Right lobe of liver (tissue), 6 donors: ENCODE measurements around the gene SLC35G6. TPM values are rescaled to one million over a fixed set of nuclear protein-coding genes. Genes with fewer than 3 reads are reported as not detected.
"Not testable (repeated sequence)": the region's sequence is repeated elsewhere in the genome, so short reads cannot be mapped to it uniquely, and the experiment has no call there.

Experiments
- ATAC-seq, 4 donors: fragments of 200-7000 bp; cut with Tn5 transposase; one replicate each; pipeline ENCODE4 v1.9.1; 2020; ENCODE audit warnings: mild to moderate bottlenecking in 4 of 4, moderate library complexity in 4 of 4
- DNase-seq, 3 donors: peaks; one replicate each; pipeline ENCODE4 v3.0.0-alpha.2; 2020
- H3K27ac ChIP-seq, 3 donors: fragments of 200-600 bp; one replicate each; pipeline ENCODE4 v1.8.0; 2022
- H3K27me3 ChIP-seq, 2 donors: fragments of 200-600 bp; one replicate each; pipeline ENCODE4 v1.8.0; 2022
- H3K36me3 ChIP-seq, 4 donors: fragments of 200-600 bp; sonication (generic) in 1 of 4; one replicate each; pipeline versions ENCODE4 v1.5.1 to v1.8.0; 2017 to 2022; ENCODE audit warnings: control low read depth in 1 of 4
- H3K4me1 ChIP-seq, 4 donors: fragments of 200-600 bp; sonication (generic) in 1 of 4; one replicate each; pipeline versions ENCODE4 v1.5.1 to v1.8.0; 2017 to 2022; ENCODE audit warnings: control low read depth in 1 of 4
- H3K4me3 ChIP-seq, 3 donors: fragments of 200-600 bp; one replicate each; pipeline ENCODE4 v1.8.0; 2022
- H3K9me3 ChIP-seq, 4 donors: fragments of 200-600 bp; sonication (generic) in 1 of 4; one replicate each; pipeline versions ENCODE4 v1.5.1 to v1.8.0; 2017 to 2022; ENCODE audit warnings: control low read depth in 1 of 4
- CTCF ChIP-seq, 4 donors: fragments of 200-600 bp in 3 of 4; fragments of 450-650 bp in 1 of 4; IDR thresholded peaks; one replicate each; pipeline versions ENCODE4 v1.5.1 to v1.8.0; 2016 to 2022; ENCODE audit warnings: antibody characterized with exemption in 4 of 4, mild to moderate bottlenecking in 2 of 4
- POLR2A ChIP-seq: fragments of 450-650 bp; IDR thresholded peaks from one replicate; pipeline ENCODE4 v1.6.1; 2017; ENCODE audit warnings: antibody characterized with exemption, mild to moderate bottlenecking
- WGBS: methylation state at CpG from one replicate; pipeline ENCODE4 v1.1.6; 2018; ENCODE audit warnings: low coverage, low lambda C conversion rate; ENCODE audit not compliant: insufficient coverage; ENCODE audit errors: missing lambda C conversion rate; 5-methylcytosine and 5-hydroxymethylcytosine counted together
- intact Hi-C, 2 donors: fragments of 100-400 bp; cut with DNase I; formaldehyde crosslinking; loops; one replicate each; pipeline versions ENCODE4 v1.11.2 to v1.14.1; 2022
- total RNA-seq, 6 experiments: library from RNA; depleted of rRNA in 2 of 6; stranded (reverse); fragments of >200 nt in 2 of 6; fragmentation: NEBNext Ultra II Directional in 3 of 6; extraction: Animal tissue kit (Norgen Biotek cat#: 25700) in 3 of 6; gene quantifications; one replicate each; pipeline versions ENCODE4 v1.1.0 to v1.2.4, GENCODE V29; 2016 to 2023
- donor health status: DM: no; HTN: yes; CAD: no.
- donor health status: DM: no; HTN: no; CAD: no.
- donor health status: DM: no; HTN: no; CAD: no.
- donor health status: DM: no; HTN: yes; CAD: no.
- donor health status: DM: no; HTN: yes; CAD: no.

Gene SLC35G6
- total RNA-seq, 6 experiments from 2014 or later: not detected

- not testable (repeated sequence) for ATAC-seq, DNase-seq
Observed at GRCh38 chr17:7482742-7483088, 1.5 kb downstream of the SLC35G6 start.

GRCh38 chr17:7483255-7484066, 2.2 kb downstream of the SLC35G6 start:
- Histone ChIP-seq H3K4me3 (peak overlapping the region; percentile 61 to 97 (median 88)), H3K27me3 (no peaks in the 10 kb centered on the region), H3K4me1 (peaks cover 0 to 34% (median 14%) of the 10 kb centered on the region in 4 donors), H3K9me3 (no peaks in the 10 kb centered on the region), H3K36me3 (no peaks in the 10 kb centered on the region), H3K27ac (peak overlapping the region; percentile 95 to 100 (median 99))
- TF ChIP-seq POLR2A (no peak), CTCF (IDR thresholded peaks at IDR 0.05) (no peak)
- peak; percentile 92 to 97 (median 95) for DNase-seq
- intact Hi-C loops: no loop called here
- WGBS: 0% methylated on average over 30 of the region's 38 CpGs
- ATAC-seq: peak; percentile 68 to 78 (median 71)

More at GRCh38 chr17:7482742-7483088, 1.5 kb downstream of the SLC35G6 start:
- H3K4me1 ChIP-seq: peaks cover 0 to 31% (median 14%) of the 10 kb centered on the region in 4 donors
- H3K9me3 ChIP-seq, intact Hi-C loops, H3K4me3 ChIP-seq, H3K36me3 ChIP-seq, H3K27me3 ChIP-seq: not testable (repeated sequence)
- peak overlapping the region; percentile 95 to 100 (median 99) for H3K27ac ChIP-seq
- WGBS: 76% methylated on average over 5 of the region's 6 CpGs

- TF ChIP-seq POLR2A: peak; percentile 100
- no peak for TF ChIP-seq CTCF (IDR thresholded peaks at IDR 0.05)
- H3K4me1 ChIP-seq: peaks cover 0 to 35% (median 17%) of the 10 kb centered on the region in 4 donors
- intact Hi-C loops: no loop called here
- H3K27me3 ChIP-seq: no peaks in the 10 kb centered on the region
- peak; percentile 98 to 99 (median 98) for DNase-seq
- H3K9me3 ChIP-seq: no peaks in the 10 kb centered on the region
- H3K36me3 ChIP-seq: no peaks in the 10 kb centered on the region
- H3K27ac ChIP-seq: peak within 1 kb of the TSS; percentile 95 to 100 (median 99)
- H3K4me3 ChIP-seq: peak within 1 kb of the TSS; percentile 61 to 97 (median 88)
- peak; percentile 82 to 89 (median 85) for ATAC-seq
- under 1% methylated on average over 49 of the region's 64 CpGs for WGBS
Observed at GRCh38 chr17:7484067-7484918, 3.0 kb downstream of the SLC35G6 start, which contains the start of gene POLR2A. POLR2A (plus strand) TSS chr17:7484366.

GRCh38 chr17:7484919-7485377, 3.7 kb downstream of the SLC35G6 start:
- ATAC-seq: no peak
- Histone ChIP-seq H3K36me3 (no peaks in the 10 kb centered on the region), H3K4me3 (peak overlapping the region; percentile 51 to 97 (median 88)), H3K27ac (peak overlapping the region; percentile 22 to 99 (median 40)), H3K27me3 (no peaks in the 10 kb centered on the region), H3K9me3 (no peaks in the 10 kb centered on the region), H3K4me1 (peaks cover 0 to 34% (median 17%) of the 10 kb centered on the region in 4 donors)
- intact Hi-C loops: no loop called here
- no peak for DNase-seq
- TF ChIP-seq CTCF (IDR thresholded peaks at IDR 0.05): peak in 3 of 4 donors; percentile 12 to 35 (median 20)
- no peak for TF ChIP-seq POLR2A
- 2% methylated on average over 19 of the region's 19 CpGs for WGBS
